GM18502 (cell line): Measurements from ENCODE around the gene ABHD11.
A peak's percentile ranks its signal among the peaks of the same experiment; 100 is the strongest.
"Not testable (repeated sequence)": the region's sequence is repeated elsewhere in the genome, so short reads cannot be mapped to it uniquely, and the experiment has no call there.

Experiments
- ATAC-seq: cut with Tn5 transposase; IDR thresholded peaks from one replicate; pipeline ENCODE4 v1.9.1; 2021; ENCODE audit warnings: mild to moderate bottlenecking; ENCODE audit not compliant: unreplicated experiment, poor library complexity

Gene ABHD11

GRCh38 chr7:73738612-73739386, at the start of gene ABHD11:
TSS of gene ABHD11 (minus strand) at chr7:73738802. CDS start at chr7:73738770, 32 bp downstream.
- peak; percentile 89 for ATAC-seq

DNA sequence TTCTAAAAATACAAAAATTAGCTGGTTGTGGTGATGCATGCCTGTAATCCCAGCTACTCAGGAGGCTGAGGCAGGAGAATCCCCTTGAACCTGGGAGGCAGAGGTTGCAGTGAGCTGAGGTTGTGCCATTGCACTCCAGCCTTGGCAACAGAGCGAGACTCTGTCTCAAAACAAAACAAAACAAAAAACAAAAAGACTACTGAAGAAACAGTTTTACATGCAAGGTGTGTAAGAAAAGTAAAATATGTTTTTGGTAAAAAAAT, 49.1 kb upstream of the ABHD11 start:
- ATAC-seq: not testable (repeated sequence)

DNA sequence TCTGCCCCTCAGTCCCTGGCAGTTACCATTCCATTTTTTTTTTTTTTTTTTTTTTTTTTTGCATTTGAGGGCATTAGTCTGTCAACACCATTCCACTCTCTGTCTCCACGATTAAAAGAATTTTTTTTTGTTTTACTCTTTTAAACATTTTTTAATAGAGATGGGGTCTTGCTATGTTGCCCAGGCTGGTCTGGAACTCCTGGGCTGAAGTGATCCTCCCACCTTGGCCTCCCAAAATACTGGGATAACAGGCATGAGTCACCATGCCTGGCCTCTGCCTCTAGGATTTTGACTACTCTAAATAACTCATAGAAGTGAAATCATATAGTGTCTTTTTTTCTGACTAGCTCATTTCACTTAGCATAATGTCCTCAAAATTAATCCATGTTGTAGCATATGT, 48.0 kb upstream of the ABHD11 start:
- ATAC-seq: no peak

DNA sequence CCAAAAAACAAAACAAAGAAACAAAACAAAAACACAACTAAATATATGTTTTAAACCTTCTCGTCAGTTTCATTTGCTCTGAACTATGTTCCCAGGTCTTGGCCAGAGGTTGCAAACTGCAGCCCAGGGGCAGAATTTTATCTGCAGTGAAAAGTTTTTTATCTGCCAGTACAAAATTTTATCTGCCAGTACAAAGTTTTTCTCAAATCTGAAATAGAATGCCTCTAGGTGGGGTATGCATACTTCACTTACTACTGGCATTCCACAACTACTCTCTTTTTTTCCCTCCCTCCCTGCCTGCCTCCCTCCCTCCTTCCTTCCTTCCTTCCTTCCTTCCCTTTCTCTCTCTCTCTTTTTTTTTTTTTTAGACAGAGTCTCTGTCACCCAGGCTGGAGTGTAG, 40.9 kb upstream of the ABHD11 start:
- ATAC-seq: no peak

- ATAC-seq: no peak
Observed at GRCh38 chr7:73778801-73779389, 40.3 kb upstream of the ABHD11 start.

- no peak for ATAC-seq
Observed at GRCh38 chr7:73774923-73775322, 36.3 kb upstream of the ABHD11 start.

- no peak for ATAC-seq
Observed at GRCh38 chr7:73773700-73774517, 35.3 kb upstream of the ABHD11 start.

- ATAC-seq: no peak
Observed at GRCh38 chr7:73770860-73771670, 32.5 kb upstream of the ABHD11 start.

DNA sequence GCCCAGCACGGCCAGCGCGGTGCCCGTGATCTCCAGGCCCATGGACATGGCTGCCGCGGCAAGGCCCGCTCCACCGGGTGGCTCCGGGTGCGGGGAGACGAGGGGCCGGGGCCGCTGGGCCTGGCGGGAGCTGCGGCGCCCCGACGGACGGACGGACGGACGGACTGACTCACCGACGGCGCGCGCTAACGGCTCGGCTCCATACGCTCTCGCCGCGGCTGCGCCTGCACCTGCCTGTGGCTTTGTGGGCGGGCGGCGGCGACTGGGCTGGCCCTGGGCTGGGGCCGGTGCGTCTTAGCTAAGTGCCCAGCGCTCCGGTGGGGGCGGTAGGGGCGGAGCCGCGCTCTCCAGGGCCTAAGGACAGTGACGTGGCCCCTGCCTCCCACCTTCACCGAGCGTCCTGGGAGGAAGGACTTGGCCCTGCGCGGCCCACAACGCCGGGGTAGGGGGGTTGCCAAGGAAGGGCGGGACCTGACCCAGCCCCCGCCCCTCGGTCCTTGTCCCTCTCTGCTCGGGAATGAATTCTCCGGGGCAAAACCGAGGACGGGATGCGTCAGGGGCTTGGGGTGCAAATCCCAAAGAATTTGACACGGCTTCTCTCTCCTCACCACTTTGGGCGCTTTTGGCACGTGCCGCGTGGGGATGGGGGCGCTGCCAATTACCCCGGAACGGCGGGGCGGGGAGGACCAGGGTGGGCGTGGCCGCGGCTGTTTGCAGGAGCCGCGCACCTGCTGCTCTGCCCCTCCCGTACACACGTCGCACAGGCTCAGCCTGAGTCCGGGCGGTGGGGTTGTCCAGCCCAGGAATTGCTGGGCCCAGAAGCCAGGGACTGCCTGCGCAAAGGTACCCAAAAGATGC, 31.6 kb upstream of the ABHD11 start, which contains the start of gene CLDN3:
TSS of gene CLDN3 (minus strand) at position 269 of the 858 bp plus-strand sequence. CDS start at position 48, 221 bp downstream.
- ATAC-seq: no peak

DNA sequence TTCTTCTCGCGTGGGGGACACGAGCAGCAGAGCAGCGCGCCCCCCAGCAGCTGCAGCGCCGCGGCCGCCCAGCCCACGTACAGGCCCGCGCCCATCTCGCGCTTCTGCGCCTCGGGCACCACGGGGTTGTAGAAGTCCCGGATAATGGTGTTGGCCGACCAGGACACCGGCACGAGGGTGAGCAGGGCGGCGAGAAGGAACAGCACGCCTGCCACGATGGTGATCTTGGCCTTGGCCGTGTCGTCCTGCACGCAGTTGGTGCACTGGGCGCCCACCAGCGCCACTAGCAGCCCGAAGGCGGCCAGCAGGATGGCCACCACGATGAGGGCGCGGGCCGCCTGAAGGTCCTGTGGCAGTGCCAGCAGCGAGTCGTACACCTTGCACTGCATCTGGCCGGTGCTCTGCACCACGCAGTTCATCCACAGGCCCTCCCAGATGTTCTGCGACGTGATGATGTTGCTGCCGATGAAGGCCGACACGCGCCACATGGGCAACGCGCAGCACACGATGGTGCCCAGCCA, 30.9 kb upstream of the ABHD11 start:
- no peak for ATAC-seq

DNA sequence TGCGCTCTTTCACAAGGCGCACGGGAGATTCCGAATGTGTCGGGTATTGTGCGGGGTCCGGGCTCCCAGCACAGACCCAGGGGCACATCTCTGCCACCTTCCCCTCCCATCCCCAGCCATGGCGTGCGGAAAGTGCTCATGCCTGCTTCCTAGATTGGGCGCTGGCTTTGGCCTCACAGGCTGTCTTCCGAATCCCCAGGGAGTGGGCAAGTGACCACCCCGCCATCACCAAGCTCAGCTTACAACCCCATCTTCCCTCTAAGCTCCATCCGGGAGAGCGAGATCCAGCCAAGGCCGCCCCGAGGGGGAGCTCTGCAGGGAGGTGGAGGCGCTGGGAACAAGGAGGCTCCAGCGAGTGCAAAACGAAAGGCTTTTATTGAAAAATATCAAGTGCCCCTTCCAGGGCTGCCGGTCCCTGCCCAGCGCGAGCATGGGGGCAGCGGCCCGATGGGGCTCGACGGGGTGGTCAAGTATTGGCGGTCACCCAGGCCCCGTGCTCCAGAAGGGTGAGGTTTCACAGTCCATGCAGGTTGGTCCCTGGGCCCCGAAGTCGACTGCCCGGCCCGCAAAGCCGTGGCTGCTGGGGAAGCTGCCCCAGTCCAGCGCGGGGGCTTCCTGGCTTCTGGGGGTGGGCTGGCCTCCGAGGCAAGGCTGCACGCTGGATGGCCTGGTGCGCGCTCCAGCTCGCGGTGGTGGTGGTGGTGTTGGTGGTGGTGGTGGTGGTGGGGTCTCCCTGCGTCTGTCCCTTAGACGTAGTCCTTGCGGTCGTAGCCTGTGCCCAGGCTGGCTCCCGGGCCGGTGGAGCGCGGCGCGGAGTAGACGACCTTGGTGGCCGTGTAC, 30.3 kb upstream of the ABHD11 start:
- no peak for ATAC-seq

DNA sequence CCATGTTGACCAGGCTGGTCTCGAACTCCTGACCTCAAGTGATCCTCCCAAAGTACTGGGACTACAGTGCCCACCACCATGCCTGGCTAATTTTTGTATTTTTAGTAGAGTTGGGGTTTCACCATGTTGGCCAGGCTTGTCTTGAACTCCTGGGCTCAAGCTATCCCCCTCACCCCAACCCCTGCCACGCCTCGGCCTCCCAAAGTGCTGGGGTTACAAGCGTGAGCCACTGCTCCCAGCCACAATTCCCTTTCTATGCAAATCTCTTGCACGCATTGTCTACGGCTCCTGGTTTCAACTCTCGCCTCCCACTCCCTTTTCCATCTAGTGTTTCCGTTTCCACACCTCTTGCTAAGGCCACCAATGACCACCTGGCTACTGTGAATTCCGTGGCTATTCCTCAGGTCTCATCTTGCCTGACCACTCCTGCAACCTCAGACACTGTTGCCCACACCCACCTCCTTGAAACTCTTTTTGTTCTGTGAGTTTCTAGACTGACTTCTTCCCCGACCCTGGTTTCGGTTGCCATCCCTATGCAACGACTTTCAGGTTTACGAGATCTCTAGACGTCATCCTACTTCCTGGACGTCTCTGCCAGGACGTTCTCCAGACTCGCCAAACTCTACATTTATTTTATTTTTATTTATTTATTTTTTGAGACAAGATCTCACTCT, 28.1 kb upstream of the ABHD11 start:
- ATAC-seq: no peak

DNA sequence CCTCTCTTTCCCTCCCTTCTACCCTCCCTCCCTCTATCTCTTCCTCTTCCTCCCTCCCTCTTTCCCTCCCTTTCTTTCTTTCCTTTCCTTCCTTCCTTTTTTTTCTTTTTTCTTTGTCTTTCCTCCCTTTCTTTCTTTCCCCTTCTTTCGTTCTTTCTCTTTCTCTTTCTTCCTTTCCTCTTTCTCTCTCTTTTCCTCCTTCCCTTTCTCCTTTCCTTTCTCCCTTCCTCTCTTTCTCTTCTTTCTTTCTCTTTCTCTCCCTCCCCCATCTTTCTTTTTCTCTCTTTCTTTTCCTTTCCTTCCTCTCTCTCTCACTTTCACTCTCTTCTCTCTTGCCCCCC, 24.0 kb upstream of the ABHD11 start:
- no peak for ATAC-seq

DNA sequence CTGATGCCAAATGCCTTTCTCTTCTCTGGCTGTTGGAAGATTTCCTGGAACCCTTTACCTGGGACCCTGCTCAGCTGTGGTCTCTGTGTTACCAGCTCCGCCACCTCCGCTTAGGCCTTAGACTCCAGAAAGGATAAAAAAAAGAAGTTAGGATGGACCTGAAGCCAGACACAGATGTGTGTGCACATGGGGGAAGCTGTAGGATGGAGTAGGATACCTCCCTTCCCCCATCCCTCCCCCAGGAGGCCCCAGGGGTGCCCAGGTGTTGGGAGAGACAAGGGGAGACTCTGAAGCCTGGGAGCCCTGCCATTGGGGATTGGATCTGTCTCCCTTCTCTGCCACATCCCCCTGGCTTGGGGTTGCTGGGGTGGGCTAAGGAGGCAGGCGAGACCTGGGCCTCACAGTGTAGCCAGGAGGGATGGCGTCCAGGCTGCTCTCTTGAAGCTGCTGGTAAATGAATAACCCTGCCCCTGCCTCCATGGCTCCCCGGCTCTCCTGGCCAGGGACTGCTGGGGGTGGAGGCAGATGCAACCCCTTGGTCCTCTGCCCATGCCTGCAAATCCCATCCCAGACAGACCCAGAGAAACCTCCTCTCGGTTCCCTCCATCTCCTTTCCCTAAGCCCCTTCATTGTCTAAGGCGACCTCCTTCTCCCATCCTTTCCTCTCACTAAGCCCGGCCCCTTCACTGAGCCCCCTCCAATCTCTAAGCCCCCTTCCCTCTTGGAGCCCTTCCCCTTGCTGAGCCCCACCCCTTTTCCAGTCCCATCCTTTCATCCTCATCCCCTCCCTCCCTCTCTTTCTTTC, 23.5 kb upstream of the ABHD11 start:
- ATAC-seq: no peak

DNA sequence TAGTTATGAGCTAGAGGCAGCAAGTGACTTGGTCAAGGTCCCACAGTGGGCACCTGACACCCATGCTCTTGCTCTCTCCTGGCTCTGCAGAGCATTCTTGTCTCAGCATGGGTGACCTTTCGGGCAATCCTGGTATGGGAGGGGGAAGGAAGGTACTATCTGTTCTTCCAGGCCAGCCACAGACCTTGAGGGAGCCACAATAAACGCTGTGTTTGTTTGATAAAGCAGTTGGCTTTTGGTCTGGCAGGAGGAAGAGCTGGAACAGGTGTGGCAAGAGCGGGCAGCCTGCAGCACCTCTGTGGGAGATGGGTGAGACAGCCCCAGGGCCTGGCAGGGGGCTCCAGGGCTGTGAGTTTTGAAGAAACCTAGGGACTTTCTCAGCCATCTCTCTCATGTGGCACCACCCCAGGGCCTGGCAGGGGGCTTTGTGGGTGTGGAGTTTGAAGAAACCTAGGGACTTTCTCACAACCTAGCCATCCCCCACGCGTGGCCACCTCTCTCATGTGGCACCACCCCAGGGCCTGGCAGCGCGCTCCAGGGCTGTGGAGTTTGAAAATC, 20.1 kb upstream of the ABHD11 start:
- ATAC-seq: no peak

- no peak for ATAC-seq
Observed at GRCh38 chr7:73749931-73750776, 11.6 kb upstream of the ABHD11 start.
